Measurements from ENCODE around the gene PTGS2.

Gene PTGS2

GRCh38 chr1:186629341-186629740 is 50.9 kb downstream of the PTGS2 start:
- H3K27me3 ChIP-seq (ENCODE audit: low read length): no peaks in the 10 kb centered on the region
- no peaks in the 10 kb centered on the region for H3F3A ChIP-seq (ENCODE audit: insufficient read depth)
- no peak overlapping the region for H3K4me2 ChIP-seq (ENCODE audit: low read depth, low read length, poor library complexity, severe bottlenecking)
- H4K20me1 ChIP-seq (ENCODE audit: low read depth, low read length): no peaks in the 10 kb centered on the region
- TF ChIP-seq EZH2phosphoT487 (conservative IDR thresholded peaks at IDR 0.05; ENCODE audit: low read length) (no peak), CTCF (IDR thresholded peaks at IDR 0.05; ENCODE audit: insufficient read depth, low read length, poor library complexity, severe bottlenecking) (no peak)
- H3K9me3 ChIP-seq (ENCODE audit: insufficient read depth, low read length): no peaks in the 10 kb centered on the region
- H3K9ac ChIP-seq (ENCODE audit: low read length): no peak overlapping the region
- H3K4me3 ChIP-seq (ENCODE audit: insufficient read depth, low read length, poor library complexity, severe bottlenecking): no peak overlapping the region
- no peak overlapping the region for H2AFZ ChIP-seq (ENCODE audit: low read depth, low read length, severe bottlenecking)
- no peaks in the 10 kb centered on the region for H3K79me2 ChIP-seq (ENCODE audit: insufficient read depth, low read length)
- no peaks in the 10 kb centered on the region for H3K36me3 ChIP-seq (ENCODE audit: low read length)
- H3K9me2 ChIP-seq (replicated peaks; ENCODE audit: insufficient read depth, low read length): no peaks in the 10 kb centered on the region
- H3K27ac ChIP-seq (ENCODE audit: low read depth, low read length): no peak overlapping the region

GRCh38 chr1:186628910-186629309 is 51.3 kb downstream of the PTGS2 start:
- Histone ChIP-seq H3K9ac (ENCODE audit: low read length) (no peak overlapping the region), H3K9me2 (replicated peaks; ENCODE audit: insufficient read depth, low read length) (no peaks in the 10 kb centered on the region), H3K27ac (ENCODE audit: low read depth, low read length) (no peak overlapping the region), H3K4me3 (ENCODE audit: insufficient read depth, low read length, poor library complexity, severe bottlenecking) (no peak overlapping the region), H3K4me2 (ENCODE audit: low read depth, low read length, poor library complexity, severe bottlenecking) (no peak overlapping the region), H3K9me3 (ENCODE audit: insufficient read depth, low read length) (no peaks in the 10 kb centered on the region), H3K27me3 (ENCODE audit: low read length) (no peaks in the 10 kb centered on the region), H4K20me1 (ENCODE audit: low read depth, low read length) (no peaks in the 10 kb centered on the region), H3K36me3 (ENCODE audit: low read length) (no peaks in the 10 kb centered on the region), H3K79me2 (ENCODE audit: insufficient read depth, low read length) (no peaks in the 10 kb centered on the region), H3F3A (ENCODE audit: insufficient read depth) (no peaks in the 10 kb centered on the region), H2AFZ (ENCODE audit: low read depth, low read length, severe bottlenecking) (no peak overlapping the region)
- TF ChIP-seq EZH2phosphoT487 (conservative IDR thresholded peaks at IDR 0.05; ENCODE audit: low read length) (no peak), CTCF (IDR thresholded peaks at IDR 0.05; ENCODE audit: insufficient read depth, low read length, poor library complexity, severe bottlenecking) (no peak)

- H3K4me2 ChIP-seq (ENCODE audit: low read depth, low read length, poor library complexity, severe bottlenecking): peak overlapping the region; percentile 24
Measured at GRCh38 chr1:186627019-186627418, 53.2 kb downstream of the PTGS2 start.

More at GRCh38 chr1:186627019-186627418, 53.2 kb downstream of the PTGS2 start:
- Histone ChIP-seq H2AFZ (ENCODE audit: low read depth, low read length, severe bottlenecking) (no peak overlapping the region), H3K36me3 (ENCODE audit: low read length) (no peaks in the 10 kb centered on the region), H4K20me1 (ENCODE audit: low read depth, low read length) (no peaks in the 10 kb centered on the region), H3K27me3 (ENCODE audit: low read length) (no peaks in the 10 kb centered on the region), H3F3A (ENCODE audit: insufficient read depth) (no peaks in the 10 kb centered on the region), H3K9me3 (ENCODE audit: insufficient read depth, low read length) (no peaks in the 10 kb centered on the region), H3K4me3 (ENCODE audit: insufficient read depth, low read length, poor library complexity, severe bottlenecking) (no peak overlapping the region), H3K27ac (ENCODE audit: low read depth, low read length) (no peak overlapping the region), H3K9ac (ENCODE audit: low read length) (no peak overlapping the region), H3K9me2 (replicated peaks; ENCODE audit: insufficient read depth, low read length) (no peaks in the 10 kb centered on the region), H3K79me2 (ENCODE audit: insufficient read depth, low read length) (no peaks in the 10 kb centered on the region)
- TF ChIP-seq CTCF (IDR thresholded peaks at IDR 0.05; ENCODE audit: insufficient read depth, low read length, poor library complexity, severe bottlenecking) (no peak), EZH2phosphoT487 (conservative IDR thresholded peaks at IDR 0.05; ENCODE audit: low read length) (no peak)
